Measurements from ENCODE around the gene COX8C.

GRCh38 chr14:93368996-93369712 lies 22.2 kb downstream of the COX8C start:
- no peak for TF ChIP-seq CTCF (IDR thresholded peaks at IDR 0.05; ENCODE audit: low read depth, low read length, poor library complexity, severe bottlenecking)
- no peak for TF ChIP-seq EZH2phosphoT487 (IDR thresholded peaks at IDR 0.05; ENCODE audit: borderline replicate concordance, low read length)

All from DOHH2 (cell line).